Uterus (tissue), 4 donors: ENCODE data around the gene APOBEC3F. TPM values are rescaled to one million over a fixed set of nuclear protein-coding genes. Genes with fewer than 3 reads are reported as not detected.
A peak's percentile ranks its signal among the peaks of the same experiment; 100 is the strongest.
"Not testable (repeated sequence)": the region's sequence is repeated elsewhere in the genome, so short reads cannot be mapped to it uniquely, and the experiment has no call there.

ENCODE experiments used
- DNase-seq, 2 donors: peaks; one replicate each; pipeline ENCODE4 v3.0.0-alpha.2; 2019 to 2020
- H3K27ac ChIP-seq, 2 donors: fragments of 200-600 bp; sonication (generic); 1 replicate in 1 of 2; 2 replicates in 1 of 2; pipeline ENCODE4 v1.5.1; 2016 to 2018
- H3K27me3 ChIP-seq, 2 donors: fragments of 200-600 bp; sonication (generic); one replicate each; pipeline ENCODE4 v1.5.1; 2018 to 2019; ENCODE audit warnings: control low read depth in 1 of 2
- H3K36me3 ChIP-seq, 2 donors: fragments of 200-600 bp; sonication (generic); one replicate each; pipeline ENCODE4 v1.5.1; 2019; ENCODE audit warnings: control low read depth in 1 of 2
- H3K4me1 ChIP-seq, 2 donors: fragments of 200-600 bp; sonication (generic); one replicate each; pipeline ENCODE4 v1.5.1; 2018 to 2019; ENCODE audit warnings: control low read depth in 1 of 2
- H3K4me3 ChIP-seq, 2 donors: fragments of 200-600 bp; sonication (generic); 1 replicate in 1 of 2; 2 replicates in 1 of 2; pipeline ENCODE4 v1.5.1; 2018 to 2019; ENCODE audit warnings: mild to moderate bottlenecking in 1 of 2
- H3K9me3 ChIP-seq, 2 donors: fragments of 200-600 bp; sonication (generic); one replicate each; pipeline ENCODE4 v1.5.1; 2019; ENCODE audit warnings: control low read depth in 1 of 2
- CTCF ChIP-seq, 4 experiments: fragments of 200-600 bp in 2 of 4; fragments of 450-650 bp in 2 of 4; sonication (generic) in 2 of 4; IDR thresholded peaks; one replicate each; pipeline ENCODE4 v1.5.1; 2016 to 2019; ENCODE audit warnings: antibody characterized with exemption in 4 of 4, mild to moderate bottlenecking in 2 of 4, moderate library complexity in 1 of 4
- POLR2A ChIP-seq, 2 donors: fragments of 450-650 bp; IDR thresholded peaks; one replicate each; pipeline ENCODE4 v1.6.1; 2016; ENCODE audit warnings: antibody characterized with exemption in 2 of 2, mild to moderate bottlenecking in 1 of 2, moderate library complexity in 1 of 2
- intact Hi-C: fragments of 100-400 bp; cut with DNase I; formaldehyde crosslinking; loops from one replicate; pipeline ENCODE4 v1.15.1; 2023; ENCODE audit warnings: low total_unique reads
- total RNA-seq, 4 donors: library from RNA; depleted of rRNA in 3 of 4; stranded (reverse); fragments of >200 nt in 3 of 4; gene quantifications; one replicate each; pipeline versions ENCODE4 v1.1.0 to v1.2.4, GENCODE V29; 2014 to 2023
- donor health status: DM: yes; HTN: yes; CAD: no.

The APOBEC3F gene
- 10 to 100 TPM in 1 of 4 donors, 1 to 10 TPM in 2, not detected in 1; 1.2 to 26.6 (median 4.2) TPM for total RNA-seq

- intact Hi-C loops, H3K4me1 ChIP-seq, H3K36me3 ChIP-seq, H3K27me3 ChIP-seq, H3K9me3 ChIP-seq: not testable (repeated sequence)
- peak; percentile 57 to 70 for TF ChIP-seq POLR2A (IDR thresholded peaks at IDR 0.05)
- TF ChIP-seq CTCF (IDR thresholded peaks at IDR 0.05), result peak in 1 of 4 experiments; percentile 4
- peak within 1 kb of the TSS; percentile 88 to 90 for H3K27ac ChIP-seq
- peak; percentile 67 to 72 for DNase-seq
- peak within 1 kb of the TSS; percentile 42 to 52 for H3K4me3 ChIP-seq
Observed at GRCh38 chr22:39040538-39041296, at the start of gene APOBEC3F. TSS of gene APOBEC3F (plus strand) at chr22:39040864. CDS start at chr22:39040961, 97 bp downstream.

GRCh38 chr22:38992871-38993371, 47.7 kb upstream of the APOBEC3F start:
- H3K9me3 ChIP-seq, H3K4me3 ChIP-seq, H3K27me3 ChIP-seq, H3K36me3 ChIP-seq, H3K27ac ChIP-seq, H3K4me1 ChIP-seq, intact Hi-C loops, DNase-seq: not testable (repeated sequence)

- no peak for DNase-seq
Observed at GRCh38 chr22:38996105-38996504, 44.6 kb upstream of the APOBEC3F start.

DNA sequence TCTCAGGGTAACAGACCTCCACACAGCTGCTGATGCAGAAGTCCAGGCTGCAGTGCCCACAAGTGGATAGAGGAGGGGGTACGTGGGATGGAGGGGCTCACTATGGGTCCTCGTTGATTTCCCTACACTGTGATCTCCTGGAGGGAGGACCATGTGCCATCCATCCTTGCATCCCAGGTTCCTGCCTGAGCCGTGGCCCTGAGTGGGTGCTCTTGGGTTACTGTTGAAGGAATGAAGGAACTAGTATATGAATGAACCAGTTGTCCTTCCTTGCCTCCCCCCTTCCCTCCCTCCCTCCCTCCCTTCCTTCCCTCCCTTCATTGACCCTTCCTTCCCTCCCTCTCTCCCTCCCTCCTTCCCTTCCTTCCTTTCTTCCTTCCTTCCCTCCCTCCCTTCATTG, 43.1 kb upstream of the APOBEC3F start:
- H3K27ac ChIP-seq, result no peak overlapping the region
- no peaks in the 10 kb centered on the region for H3K27me3 ChIP-seq
- intact Hi-C loops, result no loop called here
- no peaks in the 10 kb centered on the region for H3K36me3 ChIP-seq
- H3K9me3 ChIP-seq, result no peaks in the 10 kb centered on the region
- TF ChIP-seq CTCF (IDR thresholded peaks at IDR 0.05) (no peak), POLR2A (IDR thresholded peaks at IDR 0.05) (no peak)
- H3K4me3 ChIP-seq, result no peak overlapping the region
- no peaks in the 10 kb centered on the region for H3K4me1 ChIP-seq
- DNase-seq, result no peak

More at GRCh38 chr22:38996105-38996504, 44.6 kb upstream of the APOBEC3F start:
- no peaks in the 10 kb centered on the region for H3K9me3 ChIP-seq
- H3K27me3 ChIP-seq, result no peaks in the 10 kb centered on the region
- no peak overlapping the region for H3K27ac ChIP-seq
- TF ChIP-seq CTCF (IDR thresholded peaks at IDR 0.05) (no peak), POLR2A (IDR thresholded peaks at IDR 0.05) (no peak)
- H3K4me3 ChIP-seq, result no peak overlapping the region
- intact Hi-C loops, result no loop called here
- H3K36me3 ChIP-seq, result no peaks in the 10 kb centered on the region
- no peaks in the 10 kb centered on the region for H3K4me1 ChIP-seq

GRCh38 chr22:39003165-39003638, 37.5 kb upstream of the APOBEC3F start:
- no peaks in the 10 kb centered on the region for H3K27me3 ChIP-seq
- H3K4me1 ChIP-seq, result no peaks in the 10 kb centered on the region
- H3K27ac ChIP-seq, result no peak overlapping the region
- no peaks in the 10 kb centered on the region for H3K36me3 ChIP-seq
- intact Hi-C loops, result no loop called here
- no peak for TF ChIP-seq POLR2A (IDR thresholded peaks at IDR 0.05)
- TF ChIP-seq CTCF (IDR thresholded peaks at IDR 0.05), result peak; percentile 70 to 82 (median 74)
- H3K4me3 ChIP-seq, result no peak overlapping the region
- DNase-seq, result peak; percentile 75 to 77
- no peaks in the 10 kb centered on the region for H3K9me3 ChIP-seq
